OCI-LY1 (cell line): ENCODE results near the gene ZHX3.

Source experiments
- EZH2 ChIP-seq: fragments of 200-600 bp; sonication (generic), shearing (Covaris generic); IDR thresholded peaks from 2 replicates; pipeline ENCODE4 v1.8.0; 2017; ENCODE audit warnings: borderline replicate concordance, mixed run types, mild to moderate bottlenecking, antibody characterized with exemption, low read length, moderate library complexity, mixed read lengths
- TF ChIP-seq, protein P1 (sequence below): fragments of 200-600 bp; sonication (generic), shearing (Covaris generic); IDR thresholded peaks from 2 replicates; pipeline ENCODE4 v1.5.1; 2017; ENCODE audit warnings: mild to moderate bottlenecking, antibody characterized with exemption, low read length, moderate library complexity, mixed read lengths

DNA sequence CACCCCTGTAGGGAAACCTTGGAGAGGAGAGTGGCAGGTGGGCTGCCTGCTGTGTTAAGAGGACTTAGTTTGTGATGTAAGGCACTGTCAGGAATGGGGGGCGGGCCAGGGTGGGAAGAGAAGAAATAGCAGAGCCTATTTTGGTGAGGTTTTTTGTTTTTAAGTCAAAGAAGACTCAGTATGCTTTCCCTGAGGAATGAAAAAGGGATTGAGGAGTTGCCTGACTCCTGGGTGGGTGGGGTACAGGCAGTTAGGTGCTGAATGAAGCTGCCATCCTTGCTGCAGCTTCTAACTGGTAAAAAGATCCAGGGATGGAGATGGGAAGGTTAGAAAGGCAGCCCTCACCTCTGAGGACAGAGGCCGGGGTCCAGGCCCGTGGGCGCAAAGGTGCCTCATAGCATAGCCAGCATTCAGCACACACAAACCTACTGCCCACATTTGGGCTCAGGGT, 142.3 kb downstream of the ZHX3 start:
- TF ChIP-seq, protein P1, sequence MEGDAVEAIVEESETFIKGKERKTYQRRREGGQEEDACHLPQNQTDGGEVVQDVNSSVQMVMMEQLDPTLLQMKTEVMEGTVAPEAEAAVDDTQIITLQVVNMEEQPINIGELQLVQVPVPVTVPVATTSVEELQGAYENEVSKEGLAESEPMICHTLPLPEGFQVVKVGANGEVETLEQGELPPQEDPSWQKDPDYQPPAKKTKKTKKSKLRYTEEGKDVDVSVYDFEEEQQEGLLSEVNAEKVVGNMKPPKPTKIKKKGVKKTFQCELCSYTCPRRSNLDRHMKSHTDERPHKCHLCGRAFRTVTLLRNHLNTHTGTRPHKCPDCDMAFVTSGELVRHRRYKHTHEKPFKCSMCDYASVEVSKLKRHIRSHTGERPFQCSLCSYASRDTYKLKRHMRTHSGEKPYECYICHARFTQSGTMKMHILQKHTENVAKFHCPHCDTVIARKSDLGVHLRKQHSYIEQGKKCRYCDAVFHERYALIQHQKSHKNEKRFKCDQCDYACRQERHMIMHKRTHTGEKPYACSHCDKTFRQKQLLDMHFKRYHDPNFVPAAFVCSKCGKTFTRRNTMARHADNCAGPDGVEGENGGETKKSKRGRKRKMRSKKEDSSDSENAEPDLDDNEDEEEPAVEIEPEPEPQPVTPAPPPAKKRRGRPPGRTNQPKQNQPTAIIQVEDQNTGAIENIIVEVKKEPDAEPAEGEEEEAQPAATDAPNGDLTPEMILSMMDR: no peak
- no peak for TF ChIP-seq EZH2
